ENCODE data around the gene LDLRAD1.
"Not testable (repeated sequence)": the region's sequence is repeated elsewhere in the genome, so short reads cannot be mapped to it uniquely, and the experiment has no call there.

DNA sequence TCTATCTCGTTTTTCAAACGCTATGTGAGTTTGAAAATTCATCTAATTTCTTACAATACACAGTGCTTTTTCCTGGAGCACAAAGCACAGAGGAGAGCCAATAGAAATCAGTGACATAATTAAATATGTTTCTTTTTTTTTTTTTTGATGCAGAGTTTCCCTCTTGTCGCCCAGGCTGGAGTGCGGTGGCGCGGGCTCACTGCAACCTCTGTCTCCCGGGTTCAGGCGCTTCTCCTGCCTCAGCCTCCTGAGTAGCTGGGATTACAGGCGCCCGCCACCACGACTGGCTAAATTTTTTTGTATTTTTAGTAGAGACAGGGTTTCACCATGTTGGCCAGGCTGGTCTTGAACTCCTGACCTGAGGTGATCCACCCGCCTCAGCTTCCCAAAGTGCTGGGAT is 32.4 kb upstream of the LDLRAD1 start:
- not testable (repeated sequence) for TF ChIP-seq CTCF, POLR2A (IDR thresholded peaks at IDR 0.05)
